DMS53 treated with DMSO at 0.1 percent for 48 hours (cell line): Measurements from ENCODE around the gene ARMC6.
A peak's percentile ranks its signal among the peaks of the same experiment; 100 is the strongest.
"Not testable (repeated sequence)": the region's sequence is repeated elsewhere in the genome, so short reads cannot be mapped to it uniquely, and the experiment has no call there.

Source experiments
- DNase-seq: peaks from one replicate; lab custom pipeline; 2025; ENCODE audit not compliant: unreplicated experiment; lab: John Stamatoyannopoulos, UW

Gene ARMC6

GRCh38 chr19:19074196-19074882 lies 40.9 kb downstream of the ARMC6 start:
- DNase-seq, result no peak

GRCh38 chr19:19075126-19075525 lies 41.7 kb downstream of the ARMC6 start:
- no peak for DNase-seq

GRCh38 chr19:19076476-19076875 lies 43.1 kb downstream of the ARMC6 start:
- no peak for DNase-seq

GRCh38 chr19:19077103-19077502 lies 43.7 kb downstream of the ARMC6 start:
- DNase-seq, result no peak

GRCh38 chr19:19078801-19079200 lies 45.4 kb downstream of the ARMC6 start:
- DNase-seq, result no peak

- DNase-seq, result no peak
Observed at GRCh38 chr19:19079571-19079970, 46.2 kb downstream of the ARMC6 start.

GRCh38 chr19:19081642-19082151 lies 48.3 kb downstream of the ARMC6 start:
- DNase-seq, result no peak

- no peak for DNase-seq
Observed at GRCh38 chr19:19083413-19084178, 50.2 kb downstream of the ARMC6 start.

GRCh38 chr19:19087676-19088075 lies 54.3 kb downstream of the ARMC6 start:
- DNase-seq, result no peak

GRCh38 chr19:19094513-19094912 lies 61.1 kb downstream of the ARMC6 start:
- DNase-seq, result no peak

GRCh38 chr19:19095691-19096090 lies 62.3 kb downstream of the ARMC6 start:
- DNase-seq, result no peak

GRCh38 chr19:19096641-19097627 lies 63.5 kb downstream of the ARMC6 start:
- DNase-seq, result no peak

GRCh38 chr19:19098084-19098702 lies 64.8 kb downstream of the ARMC6 start:
- no peak for DNase-seq

- DNase-seq, result no peak
Observed at GRCh38 chr19:19098703-19099632, 65.6 kb downstream of the ARMC6 start.

GRCh38 chr19:19101540-19101939 lies 68.1 kb downstream of the ARMC6 start:
- no peak for DNase-seq

- DNase-seq, result not testable (repeated sequence)
Observed at GRCh38 chr19:19102566-19102965, 69.2 kb downstream of the ARMC6 start.

GRCh38 chr19:19103167-19103566 lies 69.8 kb downstream of the ARMC6 start:
- no peak for DNase-seq

GRCh38 chr19:19105365-19106055 lies 72.1 kb downstream of the ARMC6 start:
- peak; percentile 37 for DNase-seq

GRCh38 chr19:19106056-19106551 lies 72.7 kb downstream of the ARMC6 start:
- peak; percentile 25 for DNase-seq
